NCI-H774 (cell line): Measurements from ENCODE around the gene SAMD13.

Experiments
- DNase-seq: peaks from one replicate; lab custom pipeline; 2025; lab: John Stamatoyannopoulos, UW

Gene SAMD13

DNA sequence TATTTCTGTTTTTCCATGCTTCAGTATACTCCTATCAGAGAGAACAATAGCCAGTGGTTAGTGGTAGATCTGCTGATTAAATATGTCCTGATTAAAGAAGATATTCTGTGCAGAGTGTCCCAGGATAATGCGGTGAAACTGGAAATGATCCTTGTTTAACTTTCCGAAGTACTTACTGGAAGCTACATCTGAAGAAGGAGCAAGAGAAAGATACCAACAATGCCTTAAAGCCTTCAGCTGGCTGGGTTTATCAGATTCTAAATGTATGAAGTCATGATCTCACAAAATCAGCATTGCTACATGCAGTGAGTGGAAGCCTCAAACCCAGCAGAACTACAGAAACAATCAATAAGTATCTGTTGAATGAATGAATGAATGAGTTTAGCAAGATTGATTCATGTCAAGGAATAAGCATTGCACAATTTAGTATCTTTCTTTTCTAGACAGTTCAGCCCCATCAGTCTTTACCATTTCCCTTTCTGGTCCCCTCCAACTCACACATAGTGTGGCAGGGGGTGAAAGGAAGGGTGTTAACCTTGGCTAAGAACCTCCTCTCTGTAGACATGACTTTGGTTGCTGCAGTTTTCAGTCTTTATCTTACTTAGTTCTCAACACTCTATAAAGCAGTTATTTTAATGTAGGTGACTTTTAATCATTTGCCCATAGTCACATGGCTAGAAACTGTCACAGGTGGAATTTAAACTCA lies 72.1 kb downstream of the SAMD13 start:
- DNase-seq = no peak

DNA sequence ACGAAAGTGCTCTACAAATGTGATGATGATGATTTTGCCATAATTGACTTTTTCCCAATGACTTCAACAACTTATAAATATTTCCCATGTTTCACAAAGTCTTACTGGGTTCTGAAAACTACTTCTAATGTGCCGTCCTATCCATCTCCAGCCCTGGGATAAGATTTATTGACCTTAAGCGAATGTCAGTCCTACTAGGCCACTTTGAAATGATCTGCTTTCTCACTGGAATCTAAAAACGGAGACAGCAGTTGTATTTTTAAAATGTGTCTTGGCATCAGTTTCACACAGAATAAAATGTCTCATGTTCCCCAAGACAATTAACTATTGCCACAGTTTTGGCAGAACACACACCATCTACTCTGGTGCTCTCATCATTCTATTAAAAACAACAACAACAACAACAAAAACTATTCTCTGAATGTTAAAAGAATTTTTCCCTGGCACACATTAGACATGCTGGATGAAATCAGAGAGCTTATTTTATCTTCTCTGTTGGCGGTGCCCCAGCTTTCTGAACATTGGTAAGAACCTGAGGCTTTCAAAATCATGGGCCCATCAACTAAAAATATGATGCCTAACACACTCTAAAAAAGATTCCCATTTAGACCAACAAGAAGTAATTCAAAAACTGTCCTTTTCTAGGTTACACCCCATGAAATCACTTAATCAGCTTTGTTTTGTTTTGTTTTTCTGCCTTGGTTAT lies 73.6 kb downstream of the SAMD13 start:
- DNase-seq = no peak

DNA sequence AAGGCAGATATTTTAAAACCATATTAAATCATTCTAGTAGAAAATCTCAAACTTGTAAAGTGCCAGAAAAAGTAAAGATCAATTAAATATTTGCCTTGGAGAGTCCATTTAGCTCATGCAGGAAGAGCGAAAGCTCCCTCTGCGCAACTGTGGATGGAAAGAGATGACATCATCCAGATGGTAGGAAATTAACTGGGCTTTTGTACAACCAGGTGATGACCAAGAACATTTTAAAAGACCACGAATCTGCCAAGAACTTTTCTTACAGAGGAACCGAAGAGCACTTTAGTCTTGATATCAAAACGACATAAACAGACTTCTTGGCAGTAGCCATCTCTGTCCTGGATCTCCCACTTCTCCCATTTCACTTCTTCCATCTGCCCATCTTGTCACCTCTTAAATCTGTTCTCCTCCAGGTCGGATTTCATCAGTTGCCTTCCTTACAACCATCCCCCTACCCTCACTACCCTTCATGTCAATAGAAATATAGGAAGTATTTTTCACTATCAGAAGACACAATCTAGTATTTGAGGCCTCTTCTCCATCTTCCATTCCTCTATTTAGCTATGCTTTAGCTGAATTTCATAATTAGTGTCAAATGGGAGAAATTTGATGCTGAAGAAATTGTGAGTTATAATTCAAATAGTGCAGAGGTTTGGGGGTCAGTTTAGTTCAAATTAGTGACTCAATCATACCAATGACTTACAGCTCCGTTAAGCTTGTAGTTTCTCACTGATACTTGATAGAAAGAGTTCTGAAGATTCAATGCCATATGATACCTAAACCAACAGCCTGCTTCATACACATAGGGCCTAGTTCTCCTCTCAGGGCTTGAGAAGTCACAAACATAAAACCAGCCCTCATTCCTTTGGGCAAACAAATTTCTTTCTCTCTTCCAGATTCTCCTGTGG lies 74.7 kb downstream of the SAMD13 start:
- no peak for DNase-seq

DNA sequence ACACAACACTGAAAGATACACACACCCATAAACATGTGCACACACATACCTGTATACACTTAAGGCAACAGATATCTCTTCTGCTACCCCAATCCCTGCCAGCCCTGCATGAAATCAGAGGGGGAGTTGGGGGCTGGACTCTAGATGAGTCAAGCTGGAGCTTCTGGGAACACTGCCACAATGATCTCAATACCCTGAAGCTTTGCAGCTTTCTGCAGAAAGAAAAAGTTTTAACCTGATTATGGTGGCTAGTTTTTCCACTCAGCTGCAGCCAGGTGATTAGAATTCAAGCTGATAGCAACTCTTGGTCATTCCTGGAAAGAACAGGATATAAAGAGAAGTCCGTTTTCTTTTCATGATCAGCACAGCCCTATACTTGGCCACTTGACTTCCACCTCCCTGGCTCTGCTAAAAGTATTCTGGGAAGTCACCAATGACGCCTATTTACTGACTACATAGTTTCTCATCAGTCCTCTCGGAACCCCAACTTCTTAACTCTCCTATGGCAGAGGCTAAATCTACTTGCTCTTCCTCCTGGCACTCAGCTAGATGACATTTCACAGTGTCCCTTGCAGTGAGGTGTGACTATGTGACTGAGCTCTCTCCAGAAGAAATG lies 76.1 kb downstream of the SAMD13 start:
- DNase-seq = no peak

GRCh38 chr1:84379138-84379916 lies 77.8 kb downstream of the SAMD13 start:
- no peak for DNase-seq

- no peak for DNase-seq
Observed at GRCh38 chr1:84379917-84380180, 78.3 kb downstream of the SAMD13 start.

DNA sequence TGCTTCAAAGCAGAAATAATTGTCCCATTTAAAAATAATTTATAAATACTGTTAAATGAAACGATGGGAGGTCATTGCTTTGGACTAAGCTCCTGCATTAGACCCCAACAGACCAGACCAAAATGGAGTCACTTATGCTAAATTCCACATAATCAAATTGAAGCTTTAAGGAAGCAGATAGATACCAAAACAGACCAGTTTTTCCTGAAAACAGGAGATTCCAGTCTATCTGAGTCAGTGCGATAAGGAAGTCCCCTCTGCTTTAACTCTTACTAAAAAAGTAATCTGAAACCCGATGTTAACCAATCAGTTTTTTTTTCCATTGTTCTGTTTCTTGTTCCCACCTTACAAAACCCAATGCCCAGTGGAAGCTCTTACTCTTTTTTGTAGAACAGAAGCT lies 80.6 kb downstream of the SAMD13 start:
- no peak for DNase-seq

DNA sequence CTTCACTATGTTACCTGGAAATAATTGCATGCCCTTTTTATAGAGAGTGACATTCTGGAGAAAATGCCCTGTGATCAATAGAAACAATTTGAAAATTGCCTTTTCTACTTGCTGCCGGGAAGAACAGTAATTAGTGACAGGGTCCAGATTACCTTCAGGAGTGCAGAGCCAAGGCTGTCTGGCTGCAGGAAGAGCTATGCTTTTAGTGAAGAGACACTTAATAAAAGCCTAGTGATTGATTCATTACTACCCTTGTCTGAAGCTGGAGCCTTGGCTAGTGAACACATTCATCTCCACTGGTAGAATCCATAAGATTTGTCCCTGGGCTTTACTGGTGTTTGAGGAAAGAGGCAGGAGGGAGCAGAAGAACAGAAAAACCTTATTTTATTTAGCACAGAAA lies 83.8 kb downstream of the SAMD13 start:
- no peak for DNase-seq

DNA sequence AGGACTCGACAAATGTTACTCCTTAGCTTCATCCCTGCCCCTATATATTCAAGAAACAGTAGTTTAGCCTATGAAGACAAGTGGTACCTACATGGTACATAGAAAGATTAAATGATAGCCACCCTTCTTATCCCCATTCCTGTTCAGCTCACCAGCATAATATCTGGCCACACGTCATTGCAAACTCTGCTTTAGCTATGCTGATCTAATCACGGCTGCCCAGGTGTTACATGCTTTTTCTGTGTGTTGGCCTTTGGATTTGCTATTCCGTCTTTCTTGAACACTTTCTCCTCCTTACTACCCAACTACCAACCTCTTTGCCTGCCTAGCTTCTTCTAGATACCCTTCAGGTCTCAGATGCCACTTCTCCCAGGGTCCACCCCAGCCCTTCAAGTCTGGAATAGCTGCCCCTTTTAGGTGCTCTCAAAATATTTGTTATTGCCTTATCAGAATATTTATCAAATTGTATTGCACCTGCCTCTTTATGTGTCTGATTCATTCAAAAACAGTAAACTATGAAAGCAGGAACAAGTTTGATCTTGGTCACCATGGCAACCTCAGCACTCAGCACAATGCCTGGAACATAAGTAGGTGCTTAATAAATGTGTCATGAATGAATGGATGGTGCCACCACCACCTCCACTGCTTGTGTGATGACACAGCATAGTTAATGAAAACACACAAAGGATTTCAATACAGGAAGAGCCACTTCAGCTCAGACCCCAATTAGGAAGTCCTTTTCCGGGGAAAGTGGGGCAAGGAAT lies 85.4 kb downstream of the SAMD13 start:
- peak; percentile 50 for DNase-seq

DNA sequence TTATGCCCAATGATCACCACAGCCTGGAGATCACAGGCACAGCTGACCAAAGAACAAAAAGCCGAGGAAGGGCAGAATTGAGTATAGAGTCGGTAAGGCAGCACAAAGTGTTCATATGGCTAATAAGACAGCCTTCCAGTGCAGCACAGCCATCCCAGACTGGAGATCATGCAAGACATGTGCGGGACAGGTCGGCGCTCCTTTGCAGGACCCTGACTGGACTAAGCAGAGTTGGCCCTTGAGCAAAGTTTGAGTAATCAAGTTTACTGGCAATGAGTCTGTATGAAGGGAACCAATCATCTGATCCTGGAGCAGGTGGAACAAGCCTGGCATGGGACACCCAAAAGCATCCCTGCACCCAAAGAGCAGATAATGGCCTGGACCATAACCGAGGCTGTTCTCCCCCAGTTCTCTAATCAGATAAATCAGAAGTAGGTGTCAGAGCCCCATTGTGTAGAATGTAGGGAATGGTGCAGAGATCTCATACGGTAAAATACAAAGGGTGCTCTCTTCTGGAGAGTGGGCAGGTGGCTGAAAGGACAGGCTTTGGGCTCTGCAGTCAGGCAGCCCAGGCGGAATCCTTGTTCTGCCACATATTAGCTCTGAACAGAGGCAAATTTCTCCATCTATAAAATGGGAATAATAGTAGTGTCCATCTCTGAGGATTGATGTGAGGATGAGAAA lies 86.1 kb downstream of the SAMD13 start:
- DNase-seq = no peak

DNA sequence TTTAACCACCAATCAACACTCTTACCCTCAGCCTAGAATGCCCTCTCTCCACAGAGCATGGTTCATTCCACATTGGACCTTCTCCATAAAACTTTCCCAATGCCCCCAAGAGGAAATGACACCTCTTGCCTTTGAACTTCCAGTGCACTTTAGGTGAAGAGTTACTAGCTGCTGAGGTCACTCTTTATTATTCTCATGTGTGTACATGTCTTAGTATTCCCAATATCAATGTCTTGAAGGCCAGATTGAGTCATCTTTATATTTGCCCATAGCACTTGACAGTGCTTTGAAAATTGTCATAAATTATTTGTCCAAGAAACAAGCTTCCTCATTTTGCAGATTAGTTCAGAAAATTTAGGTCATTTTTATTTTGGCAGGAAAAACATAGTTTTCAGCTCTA lies 88.7 kb downstream of the SAMD13 start:
- no peak for DNase-seq

GRCh38 chr1:84398175-84399155 lies 97.0 kb downstream of the SAMD13 start, which contains the start of gene DNASE2B:
Gene DNASE2B, plus strand, starts transcription at chr1:84398484. Its CDS starts 81 bp downstream, at chr1:84398565.
- no peak for DNase-seq
